IPS-NIHi7 (cell line): Measurements from ENCODE around the gene UBA1.

ENCODE experiments used
- DNase-seq: peaks from one replicate; pipeline ENCODE4 v3.0.0; 2012; ENCODE audit warnings: mixed read lengths; ENCODE audit errors: extremely low spot score

Gene UBA1

DNA sequence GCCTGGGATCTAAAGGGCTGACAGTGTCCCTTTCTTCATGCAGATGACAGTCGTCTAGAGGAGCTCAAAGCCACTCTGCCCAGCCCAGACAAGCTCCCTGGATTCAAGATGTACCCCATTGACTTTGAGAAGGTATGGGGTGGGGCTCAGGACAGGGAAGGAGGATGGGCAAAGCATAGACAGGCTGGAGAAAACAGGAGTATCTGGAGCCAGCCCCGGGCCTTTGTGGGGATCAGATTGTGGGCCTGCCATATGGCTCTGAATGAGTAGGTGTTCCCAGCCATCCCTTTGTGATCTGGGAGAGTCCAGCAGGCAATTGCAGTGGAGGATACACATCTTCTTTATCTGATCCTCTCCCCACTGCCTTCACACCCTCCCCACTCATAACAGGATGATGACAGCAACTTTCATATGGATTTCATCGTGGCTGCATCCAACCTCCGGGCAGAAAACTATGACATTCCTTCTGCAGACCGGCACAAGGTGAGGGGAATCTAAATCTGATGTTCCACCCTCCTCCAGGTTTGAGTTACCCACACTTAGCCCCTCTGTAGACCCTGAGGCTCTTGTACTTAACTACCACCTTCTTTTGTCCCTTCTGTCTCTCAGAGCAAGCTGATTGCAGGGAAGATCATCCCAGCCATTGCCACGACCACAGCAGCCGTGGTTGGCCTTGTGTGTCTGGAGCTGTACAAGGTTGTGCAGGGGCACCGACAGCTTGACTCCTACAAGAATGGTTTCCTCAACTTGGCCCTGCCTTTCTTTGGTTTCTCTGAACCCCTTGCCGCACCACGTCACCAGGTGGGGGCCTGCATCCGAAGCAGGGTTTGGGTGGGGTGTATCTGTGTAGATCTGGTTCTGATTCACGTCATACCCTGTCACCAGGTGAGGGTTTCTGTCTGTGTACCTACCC is 19.0 kb downstream of the UBA1 start:
- DNase-seq: no peak

GRCh38 chrX:47214435-47215077 is 20.9 kb downstream of the UBA1 start:
- DNase-seq: no peak

DNA sequence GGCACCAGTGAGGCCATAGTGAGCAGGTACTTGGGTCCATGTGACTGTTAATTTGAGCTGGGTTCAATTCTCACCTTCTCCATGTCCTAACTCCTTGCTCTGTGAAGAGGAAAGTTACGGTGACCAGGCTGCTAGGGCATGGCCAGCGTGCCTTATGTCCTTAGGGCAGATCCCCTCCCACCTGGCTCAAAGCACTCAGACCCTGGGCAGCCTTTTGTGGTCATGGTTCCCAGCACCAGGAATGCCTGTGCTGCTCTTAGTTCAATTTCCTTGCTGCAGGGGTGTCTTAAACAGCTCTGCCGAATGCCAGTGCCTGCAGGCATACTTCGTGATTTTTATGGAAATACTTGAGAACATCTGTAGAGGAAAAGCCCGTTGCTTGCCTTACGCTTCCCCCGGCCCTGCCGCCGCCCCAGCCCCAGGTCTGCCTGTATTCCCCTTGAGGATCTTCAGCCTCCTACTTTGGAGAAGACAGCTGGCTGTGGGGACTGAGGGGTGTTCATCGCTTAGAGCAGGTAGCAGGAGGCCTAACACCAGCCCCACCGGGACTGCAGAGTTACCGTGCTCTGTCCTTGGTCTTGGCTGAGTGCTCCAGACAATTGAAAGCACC is 21.8 kb downstream of the UBA1 start:
- no peak for DNase-seq

DNA sequence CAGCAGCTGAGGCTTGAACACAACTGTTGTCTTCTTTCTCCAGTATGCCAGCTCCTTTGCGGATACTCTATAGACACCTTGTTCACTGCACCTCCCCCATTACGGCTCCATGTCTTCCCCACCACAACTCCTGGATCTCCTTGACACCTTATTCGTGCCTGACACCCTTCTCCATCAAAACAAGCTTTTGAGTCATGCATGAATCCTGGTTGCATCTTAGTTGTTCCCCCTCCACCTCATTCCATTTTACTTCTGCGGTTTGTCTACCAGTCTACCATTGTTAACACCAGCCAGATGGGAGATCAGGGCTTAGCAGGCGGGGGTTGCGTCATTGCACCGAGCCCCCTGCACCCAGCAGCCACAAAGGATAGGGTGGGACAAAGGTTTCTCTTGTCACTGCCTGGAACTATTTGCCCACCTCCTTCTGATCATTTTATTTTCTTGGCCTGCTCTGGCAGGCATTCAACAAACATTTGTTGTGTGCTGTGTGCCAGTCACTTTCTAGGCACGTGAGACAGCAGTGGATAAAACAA is 22.8 kb downstream of the UBA1 start:
- no peak for DNase-seq

DNA sequence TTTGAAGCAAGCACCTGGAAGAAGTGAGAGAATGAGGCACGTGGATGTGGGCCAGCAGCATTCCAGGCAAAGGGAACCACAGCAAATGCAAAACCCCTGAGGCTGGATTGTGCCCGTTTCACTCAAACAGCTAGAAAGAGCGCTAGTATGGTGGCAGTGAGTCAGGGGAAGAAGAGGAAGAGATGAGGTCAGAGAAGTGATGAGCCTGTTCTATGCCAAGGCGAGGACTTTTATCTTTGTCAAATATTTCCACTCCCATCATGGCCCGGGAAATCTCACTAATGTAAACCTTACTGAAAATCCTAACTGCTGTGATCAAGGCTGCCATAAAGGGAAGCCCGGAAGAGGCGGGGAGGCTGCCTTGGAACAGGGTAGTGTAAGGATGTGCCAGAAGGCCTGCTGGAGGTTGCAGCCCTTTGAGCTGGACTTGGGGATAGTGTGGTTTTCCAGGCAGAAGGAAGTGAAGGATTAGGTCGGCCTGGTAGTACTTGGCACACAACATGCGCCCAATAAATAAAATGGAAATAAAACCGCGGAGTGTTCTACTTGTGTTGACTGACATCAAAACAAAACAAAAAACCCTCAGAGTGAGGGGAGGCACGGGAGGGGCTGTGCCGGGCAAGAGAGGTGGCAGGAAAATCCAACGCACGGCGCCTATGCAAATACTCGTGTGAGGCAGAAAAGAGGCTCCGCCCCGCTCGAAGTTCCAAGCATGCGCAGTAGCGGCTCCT is 23.7 kb downstream of the UBA1 start:
- DNase-seq: peak; percentile 53

DNA sequence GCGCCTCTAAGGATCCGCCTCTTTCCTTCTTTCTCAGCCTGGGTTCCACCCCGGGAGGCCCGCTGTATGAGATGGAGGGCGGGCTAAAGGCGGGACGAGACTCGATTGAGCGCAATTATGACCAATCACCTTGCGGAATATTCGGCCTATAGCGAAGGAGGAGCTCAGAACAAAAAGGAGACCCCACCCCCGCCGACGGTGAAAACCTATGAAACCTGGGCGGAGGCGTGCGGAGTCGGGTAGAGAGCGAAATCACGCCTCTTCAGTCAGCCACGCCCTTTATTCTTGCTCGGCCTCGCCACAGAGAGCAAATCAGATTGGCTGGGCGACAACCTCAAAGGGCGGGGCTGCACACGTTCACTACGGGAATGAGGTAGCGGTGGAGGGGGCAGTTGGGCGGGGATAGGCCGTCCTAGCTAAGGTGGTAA is 24.2 kb downstream of the UBA1 start:
- peak; percentile 91 for DNase-seq

DNA sequence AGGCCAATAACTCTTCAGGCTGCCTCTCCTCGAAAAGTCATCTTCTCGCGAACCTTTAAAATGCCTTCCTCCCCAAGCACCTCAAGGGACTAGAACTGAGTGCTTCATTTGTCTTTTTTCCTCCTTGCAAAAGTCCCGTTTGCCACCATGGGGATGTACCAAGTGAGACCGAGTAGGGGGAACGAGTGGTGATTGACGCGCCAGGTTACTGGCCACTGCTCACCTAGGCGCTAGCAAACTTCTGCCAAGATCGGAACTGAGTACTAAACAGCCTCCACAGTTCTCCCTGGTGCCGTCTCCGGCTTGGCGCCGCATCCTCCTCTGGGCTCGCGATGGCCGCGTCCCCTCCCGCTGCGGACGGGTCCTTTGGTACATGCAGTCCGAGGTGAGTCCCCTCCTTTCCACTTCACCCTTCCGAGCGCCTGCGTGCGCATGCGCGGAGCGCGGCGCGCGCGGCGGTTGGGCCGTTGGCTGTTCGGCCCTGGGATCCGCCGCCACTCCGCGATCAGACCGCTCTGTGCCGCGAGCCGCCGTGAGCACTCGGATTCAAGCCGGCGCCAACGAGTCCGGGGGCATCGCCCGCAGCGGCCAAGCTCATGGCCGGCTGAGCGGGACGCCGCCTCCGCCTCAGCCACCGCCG is 24.8 kb downstream of the UBA1 start, which contains the start of gene CDK16:
Gene CDK16, plus strand, starts transcription at position 402 of the 640 bp plus-strand sequence. CDS start 4,877 bp downstream, outside the sequence.
- peak; percentile 87 for DNase-seq

DNA sequence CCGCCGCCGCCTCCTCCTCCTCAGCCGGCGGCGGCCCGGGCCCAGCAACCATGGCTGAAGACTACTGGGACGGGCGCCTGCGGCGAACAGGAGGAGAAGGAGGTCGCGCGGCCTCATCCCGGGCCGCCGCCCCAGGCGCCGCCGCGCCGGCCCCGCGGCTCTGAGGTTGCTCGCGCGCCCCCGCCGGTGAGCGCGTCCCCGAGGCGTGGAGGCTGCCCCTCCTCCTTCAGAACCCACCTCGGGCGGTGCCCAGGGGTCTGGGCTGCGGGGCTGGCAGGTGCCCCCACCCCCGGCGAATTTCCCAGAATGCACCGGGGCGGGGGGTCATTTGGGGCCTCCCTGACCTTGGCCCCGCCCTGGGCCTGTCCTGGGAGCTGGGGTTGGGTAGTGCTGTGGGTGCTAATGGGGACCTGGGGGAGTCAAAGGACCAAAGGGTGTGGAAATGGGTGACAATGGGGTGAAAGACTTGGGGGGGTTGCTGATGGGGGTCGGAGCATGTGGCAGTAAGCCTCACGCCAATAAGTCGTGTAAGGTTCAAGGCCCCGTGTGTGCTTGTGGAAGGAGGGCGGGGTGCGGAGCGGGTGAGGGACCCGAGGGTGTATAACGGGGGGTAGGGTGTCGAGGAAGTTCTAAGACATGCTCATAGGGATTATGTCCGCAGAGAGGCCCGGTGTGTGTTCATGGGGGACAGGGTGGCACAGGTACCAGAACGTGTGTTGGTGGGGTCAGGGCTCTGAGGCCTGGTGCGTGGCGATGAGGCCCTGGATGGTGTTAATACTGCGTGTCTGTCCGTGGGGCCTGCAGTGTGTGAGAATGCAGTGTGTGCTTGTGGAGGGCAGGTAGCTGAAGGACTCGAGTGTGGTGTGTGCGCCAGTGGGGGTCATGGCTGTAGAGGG is 25.5 kb downstream of the UBA1 start:
- DNase-seq: peak; percentile 61

GRCh38 chrX:47221756-47222155 is 28.1 kb downstream of the UBA1 start:
- DNase-seq: no peak

- no peak for DNase-seq
Measured at GRCh38 chrX:47222751-47223350, 29.2 kb downstream of the UBA1 start.

GRCh38 chrX:47223476-47224250 is 30.0 kb downstream of the UBA1 start:
- no peak for DNase-seq

GRCh38 chrX:47224266-47224895 is 30.8 kb downstream of the UBA1 start:
- no peak for DNase-seq

- no peak for DNase-seq
Measured at GRCh38 chrX:47224896-47225290, 31.3 kb downstream of the UBA1 start.

DNA sequence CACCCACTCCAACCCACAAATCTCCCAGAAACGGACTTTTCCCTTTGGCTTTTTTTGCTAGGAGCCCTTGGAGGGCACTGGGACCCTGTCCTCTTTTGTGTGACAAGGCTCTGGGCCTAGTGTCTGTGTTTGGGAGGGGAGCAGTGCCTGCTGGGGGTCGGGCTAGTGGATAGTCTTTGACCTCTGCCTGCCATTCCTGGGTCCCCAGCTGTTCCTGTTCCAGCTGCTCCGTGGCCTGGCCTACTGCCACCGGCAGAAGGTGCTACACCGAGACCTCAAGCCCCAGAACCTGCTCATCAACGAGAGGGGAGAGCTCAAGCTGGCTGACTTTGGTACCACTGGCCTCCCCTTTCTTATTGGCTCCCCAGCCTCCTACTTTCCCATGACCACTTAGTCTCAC is 32.4 kb downstream of the UBA1 start:
- no peak for DNase-seq

- DNase-seq: no peak
Measured at GRCh38 chrX:47226531-47227333, 33.1 kb downstream of the UBA1 start.

GRCh38 chrX:47227334-47227583 is 33.6 kb downstream of the UBA1 start:
- no peak for DNase-seq

DNA sequence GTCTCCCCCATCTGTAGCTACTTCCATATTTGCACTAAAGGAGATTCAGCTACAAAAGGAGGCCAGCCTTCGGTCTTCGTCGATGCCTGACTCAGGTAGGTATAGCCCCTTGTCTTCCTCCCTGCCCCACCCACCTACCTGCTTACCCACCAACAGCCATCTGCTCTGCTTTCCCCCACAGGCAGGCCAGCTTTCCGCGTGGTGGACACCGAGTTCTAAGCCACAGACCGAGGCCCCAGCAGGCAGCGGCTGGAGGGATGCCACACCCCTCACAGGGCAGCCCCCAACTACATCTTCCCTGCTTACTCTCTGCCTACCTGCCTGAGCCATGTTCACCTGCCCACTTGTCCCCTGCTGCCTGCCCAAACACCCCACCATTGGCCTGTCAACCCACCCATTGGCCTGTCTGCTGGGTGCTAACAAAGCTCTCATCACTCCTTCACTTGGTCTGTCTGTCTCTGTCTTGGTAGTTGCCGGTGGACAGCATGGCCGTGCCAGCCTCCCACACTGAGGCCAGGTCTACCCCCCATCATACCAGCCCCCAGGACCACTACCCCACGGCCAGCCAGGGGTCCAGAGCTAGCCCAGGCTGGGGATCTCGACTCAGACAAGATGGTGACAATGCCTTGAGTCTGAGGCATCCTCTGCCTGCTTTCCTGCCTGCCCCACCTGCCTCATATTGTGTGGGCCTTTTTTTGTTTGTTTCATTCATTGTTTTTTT is 35.1 kb downstream of the UBA1 start:
- DNase-seq: no peak
